HUES64 (cell line): ENCODE results near the gene GPR37L1. TPM values are rescaled to one million over a fixed set of nuclear protein-coding genes. Genes with fewer than 3 reads are reported as not detected.
A peak's percentile ranks its signal among the peaks of the same experiment; 100 is the strongest.

ENCODE experiments used
- H3K27ac ChIP-seq: 2 replicates; pipeline ENCODE4 v1.7.0; 2013; ENCODE audit warnings: low read depth, low read length, inconsistent platforms
- H3K27me3 ChIP-seq: 2 replicates; pipeline ENCODE4 v1.6.1; 2013; ENCODE audit warnings: mild to moderate bottlenecking, low read length; ENCODE audit not compliant: insufficient read depth
- H3K36me3 ChIP-seq: 2 replicates; pipeline ENCODE4 v1.6.1; 2013; ENCODE audit warnings: mild to moderate bottlenecking, low read length; ENCODE audit not compliant: insufficient read depth
- H3K4me1 ChIP-seq: 2 replicates; pipeline ENCODE4 v1.6.1; 2013; ENCODE audit warnings: mild to moderate bottlenecking, low read length, moderate library complexity; ENCODE audit not compliant: insufficient read depth
- H3K4me3 ChIP-seq: 2 replicates; pipeline ENCODE4 v1.5.1; 2013; ENCODE audit warnings: mild to moderate bottlenecking, low read length, moderate library complexity
- H3K9ac ChIP-seq: 2 replicates; pipeline ENCODE4 v1.6.1; 2013; ENCODE audit warnings: mild to moderate bottlenecking, low read depth, low read length
- H3K9me3 ChIP-seq: 2 replicates; pipeline ENCODE4 v1.6.1; 2013; ENCODE audit warnings: low read depth, low read length; ENCODE audit not compliant: insufficient read depth
- WGBS: fragments of 150-250, 120-280 bp; methylation state at CpG from one replicate; pipeline ENCODE4 v1.1.7; 2013; ENCODE audit warnings: missing lambda C conversion rate; 5-methylcytosine and 5-hydroxymethylcytosine counted together
- polyA plus RNA-seq, 2 experiments: library from polyadenylated mRNA; stranded (reverse); fragments of 50-300 nt; gene quantifications; one replicate each; pipeline ENCODE4 v1.2.3, GENCODE V29; 2013

GPR37L1 gene, protein sequence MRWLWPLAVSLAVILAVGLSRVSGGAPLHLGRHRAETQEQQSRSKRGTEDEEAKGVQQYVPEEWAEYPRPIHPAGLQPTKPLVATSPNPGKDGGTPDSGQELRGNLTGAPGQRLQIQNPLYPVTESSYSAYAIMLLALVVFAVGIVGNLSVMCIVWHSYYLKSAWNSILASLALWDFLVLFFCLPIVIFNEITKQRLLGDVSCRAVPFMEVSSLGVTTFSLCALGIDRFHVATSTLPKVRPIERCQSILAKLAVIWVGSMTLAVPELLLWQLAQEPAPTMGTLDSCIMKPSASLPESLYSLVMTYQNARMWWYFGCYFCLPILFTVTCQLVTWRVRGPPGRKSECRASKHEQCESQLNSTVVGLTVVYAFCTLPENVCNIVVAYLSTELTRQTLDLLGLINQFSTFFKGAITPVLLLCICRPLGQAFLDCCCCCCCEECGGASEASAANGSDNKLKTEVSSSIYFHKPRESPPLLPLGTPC
- 0.05 TPM for polyA plus RNA-seq (2013, experiment 1 of 2)
- polyA plus RNA-seq (2013, experiment 2 of 2), result 0.06 TPM

DNA sequence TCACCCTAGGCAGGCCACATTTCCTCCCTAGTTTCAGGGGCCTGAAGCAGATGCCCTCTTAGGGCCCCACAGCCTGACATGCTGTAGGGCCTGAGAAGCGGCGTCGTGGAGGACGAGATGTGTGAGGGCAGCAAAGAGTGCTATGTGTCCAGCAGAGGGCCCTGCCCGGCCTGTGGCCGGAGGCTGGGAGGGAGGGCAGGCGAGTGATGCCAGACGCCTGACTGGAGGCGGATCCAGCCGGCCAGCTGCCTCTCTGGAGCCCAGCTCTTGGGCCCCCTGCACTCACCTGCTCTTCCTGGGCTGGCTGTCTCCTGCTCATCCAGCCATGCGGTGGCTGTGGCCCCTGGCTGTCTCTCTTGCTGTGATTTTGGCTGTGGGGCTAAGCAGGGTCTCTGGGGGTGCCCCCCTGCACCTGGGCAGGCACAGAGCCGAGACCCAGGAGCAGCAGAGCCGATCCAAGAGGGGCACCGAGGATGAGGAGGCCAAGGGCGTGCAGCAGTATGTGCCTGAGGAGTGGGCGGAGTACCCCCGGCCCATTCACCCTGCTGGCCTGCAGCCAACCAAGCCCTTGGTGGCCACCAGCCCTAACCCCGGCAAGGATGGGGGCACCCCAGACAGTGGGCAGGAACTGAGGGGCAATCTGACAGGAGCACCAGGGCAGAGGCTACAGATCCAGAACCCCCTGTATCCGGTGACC lies at the start of gene GPR37L1:
GPR37L1 (plus strand) TSS at position 279 of the 697 bp plus-strand sequence; CDS start at position 326, 47 bp downstream.
- Histone ChIP-seq H3K27me3 (no peaks in the 10 kb centered on the region), H3K36me3 (no peaks in the 10 kb centered on the region), H3K27ac (no peak within 1 kb of the TSS), H3K9me3 (no peaks in the 10 kb centered on the region), H3K9ac (no peak within 1 kb of the TSS), H3K4me1 (no peaks in the 10 kb centered on the region), H3K4me3 (no peak within 1 kb of the TSS)
- WGBS, result 55% methylated on average over 19 of the region's 19 CpGs

DNA sequence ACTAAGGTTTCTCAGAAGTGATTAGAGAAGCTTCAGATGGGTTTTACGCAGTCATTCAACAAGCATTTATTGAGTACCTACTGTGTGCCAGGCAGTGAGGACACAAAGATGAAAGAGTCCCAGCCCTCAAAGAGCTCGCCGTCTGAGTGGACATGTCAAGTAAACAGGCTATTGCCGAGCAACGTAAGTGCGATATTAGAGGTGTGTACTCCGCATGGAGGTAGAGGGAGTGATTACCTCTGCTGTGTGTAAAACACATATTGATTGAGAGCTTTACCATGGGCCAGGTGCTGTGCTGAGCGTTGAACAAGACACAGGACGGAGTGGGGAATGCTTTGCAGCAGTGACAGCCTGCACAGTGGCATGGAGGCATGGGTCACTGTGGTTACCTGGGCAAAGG lies 49.5 kb upstream of the GPR37L1 start:
- Histone ChIP-seq H3K27ac (no peak overlapping the region), H3K4me1 (no peaks in the 10 kb centered on the region), H3K9me3 (no peaks in the 10 kb centered on the region), H3K36me3 (no peaks in the 10 kb centered on the region), H3K27me3 (no peaks in the 10 kb centered on the region), H3K9ac (no peak overlapping the region), H3K4me3 (no peak overlapping the region)
- whole genome bisulfite sequencing, result 96% methylated on average over 9 of the region's 9 CpGs

DNA sequence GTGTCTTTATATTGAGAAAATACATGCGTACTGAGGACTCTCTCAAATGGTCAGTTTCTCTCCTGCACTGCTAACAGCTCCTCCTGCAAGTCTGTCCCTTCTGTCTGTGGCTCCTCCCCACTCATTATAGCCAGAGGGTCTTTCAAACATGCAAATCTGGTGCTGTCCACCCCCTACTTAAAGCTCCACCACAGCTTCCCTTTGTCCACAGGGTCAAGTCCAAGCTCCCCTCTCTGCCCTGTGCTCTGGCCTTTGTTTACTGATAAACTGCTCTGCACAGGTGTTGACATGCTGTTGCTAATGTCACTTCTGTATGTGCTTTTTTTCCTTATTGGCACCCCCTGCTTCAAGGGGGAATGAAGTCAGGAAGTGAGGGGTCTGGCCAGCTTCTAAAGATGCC lies 47.7 kb upstream of the GPR37L1 start:
- H3K36me3 ChIP-seq, result no peaks in the 10 kb centered on the region
- H3K27ac ChIP-seq, result no peak overlapping the region
- H3K27me3 ChIP-seq, result no peaks in the 10 kb centered on the region
- no peak overlapping the region for H3K9ac ChIP-seq
- H3K4me3 ChIP-seq, result no peak overlapping the region
- no peaks in the 10 kb centered on the region for H3K9me3 ChIP-seq
- H3K4me1 ChIP-seq, result no peaks in the 10 kb centered on the region
- 79% methylated on average over 1 of the region's 1 CpG for WGBS

DNA sequence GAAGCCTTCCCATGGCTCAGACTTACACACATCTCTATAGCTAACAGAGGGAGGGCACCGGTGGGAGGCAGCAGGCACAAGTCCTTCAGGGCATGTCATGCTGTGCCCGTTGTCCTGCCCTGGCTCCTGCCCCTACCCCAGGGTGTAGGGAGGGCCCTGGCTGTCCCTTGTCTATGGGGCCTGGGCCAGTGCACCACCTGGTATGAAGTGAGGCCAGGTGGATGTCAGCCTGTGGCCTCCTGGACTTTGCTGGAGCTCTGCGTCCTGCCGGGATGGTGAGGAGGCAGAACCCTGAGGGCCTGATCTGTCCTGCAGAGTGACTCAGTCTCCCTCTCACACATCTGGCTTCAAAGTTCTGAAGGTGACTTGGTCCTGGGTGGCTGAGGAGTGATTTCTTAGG lies 47.3 kb upstream of the GPR37L1 start:
- no peaks in the 10 kb centered on the region for H3K27me3 ChIP-seq
- H3K9me3 ChIP-seq, result no peaks in the 10 kb centered on the region
- no peak overlapping the region for H3K27ac ChIP-seq
- 72% methylated on average over 4 of the region's 4 CpGs for WGBS
- no peak overlapping the region for H3K4me3 ChIP-seq
- H3K36me3 ChIP-seq, result no peaks in the 10 kb centered on the region
- no peak overlapping the region for H3K9ac ChIP-seq
- no peaks in the 10 kb centered on the region for H3K4me1 ChIP-seq

DNA sequence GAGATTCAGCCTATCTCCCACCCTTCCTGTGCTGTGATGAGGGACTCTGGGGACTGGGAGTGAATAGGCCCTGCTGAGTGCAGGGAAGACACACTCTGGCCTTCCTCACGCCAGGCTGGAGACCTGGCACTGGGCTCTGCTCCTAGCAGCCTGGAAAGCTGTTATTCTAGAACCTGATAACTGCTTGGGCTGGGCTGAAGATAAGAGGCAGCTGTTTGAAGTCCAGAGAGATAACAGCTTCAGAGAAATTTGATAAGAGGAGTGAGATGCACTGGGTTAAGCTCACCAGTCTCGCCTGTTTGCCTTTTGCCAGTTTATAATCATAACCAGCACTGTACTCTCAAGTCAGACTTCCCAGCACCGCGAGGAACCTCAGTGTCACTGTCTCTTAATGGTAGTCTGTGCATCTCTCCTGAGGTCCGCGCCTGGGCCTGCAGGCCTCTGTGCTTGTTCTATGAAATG lies 46.6 kb upstream of the GPR37L1 start:
- Histone ChIP-seq H3K4me3 (no peak overlapping the region), H3K4me1 (no peaks in the 10 kb centered on the region), H3K27ac (no peak overlapping the region), H3K9me3 (no peaks in the 10 kb centered on the region), H3K36me3 (no peaks in the 10 kb centered on the region), H3K9ac (no peak overlapping the region), H3K27me3 (no peaks in the 10 kb centered on the region)
- WGBS, result 89% methylated on average over 6 of the region's 6 CpGs

DNA sequence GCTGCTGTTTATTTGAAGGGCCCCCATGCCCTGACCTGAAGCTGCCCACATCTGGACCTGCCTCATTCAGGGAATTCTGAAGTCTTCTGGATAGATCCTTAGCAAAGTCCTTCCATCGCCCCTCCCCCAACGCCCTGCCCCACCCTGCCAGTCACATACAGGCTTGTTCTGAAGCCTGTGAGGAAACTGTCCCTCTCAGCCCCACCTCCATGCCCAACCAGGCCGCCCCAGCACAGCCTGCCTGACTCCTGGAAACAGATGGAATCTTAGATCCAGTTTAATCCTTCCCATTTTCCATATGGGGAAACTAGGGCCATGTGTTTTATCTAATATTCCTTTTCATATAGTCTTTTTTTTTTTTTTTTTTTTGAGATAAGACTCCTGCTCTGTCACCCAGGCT lies 44.5 kb upstream of the GPR37L1 start:
- Histone ChIP-seq H3K36me3 (no peaks in the 10 kb centered on the region), H3K27ac (no peak overlapping the region), H3K9ac (no peak overlapping the region), H3K9me3 (no peaks in the 10 kb centered on the region), H3K27me3 (no peaks in the 10 kb centered on the region), H3K4me1 (no peaks in the 10 kb centered on the region), H3K4me3 (no peak overlapping the region)
- 76% methylated on average over 3 of the region's 3 CpGs for WGBS

DNA sequence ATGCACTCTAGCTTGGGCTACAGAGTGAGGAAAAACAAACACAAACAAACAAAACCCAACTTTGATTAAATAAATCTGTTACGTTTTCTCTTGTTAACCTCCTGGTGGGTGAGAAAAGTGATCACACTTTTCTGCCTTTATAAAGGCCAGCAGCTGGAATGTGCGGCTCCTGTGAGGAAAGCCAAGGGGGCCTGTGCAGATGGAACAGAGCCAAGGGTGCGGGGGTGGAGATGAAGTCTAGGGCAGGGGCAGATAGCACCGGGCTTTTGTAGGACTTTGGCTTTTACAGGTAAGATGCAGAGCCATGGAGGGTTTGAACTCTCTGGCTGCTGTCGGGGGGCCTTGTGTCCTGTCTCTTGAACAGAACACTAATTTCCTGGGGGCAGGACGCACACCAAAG lies 40.7 kb upstream of the GPR37L1 start:
- Histone ChIP-seq H3K36me3 (no peaks in the 10 kb centered on the region), H3K9me3 (no peaks in the 10 kb centered on the region), H3K9ac (no peak overlapping the region), H3K27ac (no peak overlapping the region), H3K4me1 (peaks cover 26% of the 10 kb centered on the region), H3K27me3 (no peaks in the 10 kb centered on the region), H3K4me3 (no peak overlapping the region)
- WGBS, result 77% methylated on average over 6 of the region's 6 CpGs

DNA sequence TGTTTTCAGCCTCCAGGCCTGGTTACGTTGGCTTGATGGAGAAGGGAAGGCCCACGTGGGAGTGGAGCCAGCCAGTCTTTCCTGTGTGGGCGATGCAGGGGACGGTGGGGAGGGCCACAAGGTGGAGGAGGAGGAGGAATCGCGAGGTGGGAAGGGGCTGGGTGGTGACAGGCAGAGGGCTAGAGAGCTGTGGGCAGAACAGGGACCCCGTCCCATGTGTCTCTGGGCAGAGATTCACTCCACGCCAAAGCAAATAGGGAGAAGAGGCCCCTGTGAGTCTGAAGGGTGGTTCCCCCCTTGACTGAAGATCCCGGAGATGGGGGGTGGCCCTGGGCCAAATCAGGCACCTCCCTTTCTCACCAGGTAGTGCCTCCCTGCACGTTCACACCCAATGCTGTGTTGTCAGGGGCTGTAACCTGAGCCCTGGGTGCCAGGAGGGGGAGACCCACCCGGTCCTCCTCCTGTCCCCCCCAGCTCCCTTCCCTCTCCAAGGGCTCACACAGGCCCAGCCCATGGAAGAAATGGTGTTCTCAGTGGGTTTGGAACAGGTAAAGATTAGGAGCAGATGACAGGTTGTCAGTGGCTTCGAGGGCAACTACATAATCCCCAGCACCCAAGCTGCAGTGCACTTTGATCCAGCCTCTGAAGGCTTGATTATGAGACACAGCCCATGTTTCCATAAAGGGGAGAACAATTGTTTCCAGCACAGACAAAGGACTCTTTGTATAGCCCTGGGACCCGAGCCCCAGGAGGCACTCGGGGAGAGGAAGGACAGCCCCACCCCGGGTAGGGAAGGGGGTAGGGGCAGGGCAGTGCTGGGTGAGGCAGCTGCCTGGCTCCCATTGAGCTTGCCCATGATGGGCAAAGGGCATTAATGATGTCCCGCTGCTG lies 37.7 kb upstream of the GPR37L1 start:
- 44% methylated on average over 16 of the region's 16 CpGs for WGBS
- Histone ChIP-seq H3K4me1 (peaks cover 26% of the 10 kb centered on the region), H3K36me3 (no peaks in the 10 kb centered on the region), H3K9me3 (no peaks in the 10 kb centered on the region), H3K9ac (peak overlapping the region; percentile 59; the same call in 1 of the 2 replicates), H3K27ac (peak overlapping the region; percentile 92; the same call in 1 of the 2 replicates), H3K4me3 (no peak overlapping the region), H3K27me3 (no peaks in the 10 kb centered on the region)

DNA sequence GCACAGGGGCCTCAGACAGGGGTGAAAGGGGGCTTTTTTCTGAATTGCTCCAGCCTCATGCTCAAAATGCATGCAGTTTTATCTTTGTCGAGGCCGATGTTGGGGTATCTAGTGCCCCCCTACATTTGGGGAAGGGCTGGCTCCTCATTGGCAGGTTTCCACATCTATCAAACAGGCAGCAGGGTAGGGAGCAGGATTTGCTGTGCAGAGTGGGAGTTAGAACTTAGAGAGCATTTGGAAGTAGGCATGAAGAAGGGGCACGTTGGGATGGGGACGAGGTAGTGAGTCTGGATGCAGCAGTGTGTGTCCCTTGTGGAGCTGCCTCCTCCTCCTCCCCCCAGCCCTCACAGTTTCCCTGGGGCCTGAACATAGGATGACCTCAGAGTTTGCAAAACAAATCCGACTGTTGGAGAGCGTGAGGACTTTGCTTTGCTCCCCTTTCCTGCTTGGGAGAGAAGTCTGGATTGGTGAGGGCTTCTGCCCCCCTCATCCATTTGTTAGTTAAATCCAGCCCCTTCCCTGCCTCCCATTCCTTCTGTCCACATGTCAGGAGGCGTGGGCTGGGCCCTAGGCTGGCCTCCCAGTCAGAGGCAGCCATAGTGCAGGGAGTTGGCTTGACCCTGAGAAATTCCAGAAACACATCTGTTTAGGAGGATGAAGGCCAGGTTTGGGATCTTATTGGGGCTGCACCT lies 36.9 kb upstream of the GPR37L1 start:
- peak overlapping the region; percentile 24; the same call in 1 of the 2 replicates for H3K4me3 ChIP-seq
- H3K27ac ChIP-seq, result peak overlapping the region; percentile 92
- 39% methylated on average over 6 of the region's 7 CpGs for WGBS
- H3K9me3 ChIP-seq, result no peaks in the 10 kb centered on the region
- peaks cover 26% of the 10 kb centered on the region for H3K4me1 ChIP-seq
- H3K36me3 ChIP-seq, result no peaks in the 10 kb centered on the region
- H3K9ac ChIP-seq, result peak overlapping the region; percentile 59
- no peaks in the 10 kb centered on the region for H3K27me3 ChIP-seq

DNA sequence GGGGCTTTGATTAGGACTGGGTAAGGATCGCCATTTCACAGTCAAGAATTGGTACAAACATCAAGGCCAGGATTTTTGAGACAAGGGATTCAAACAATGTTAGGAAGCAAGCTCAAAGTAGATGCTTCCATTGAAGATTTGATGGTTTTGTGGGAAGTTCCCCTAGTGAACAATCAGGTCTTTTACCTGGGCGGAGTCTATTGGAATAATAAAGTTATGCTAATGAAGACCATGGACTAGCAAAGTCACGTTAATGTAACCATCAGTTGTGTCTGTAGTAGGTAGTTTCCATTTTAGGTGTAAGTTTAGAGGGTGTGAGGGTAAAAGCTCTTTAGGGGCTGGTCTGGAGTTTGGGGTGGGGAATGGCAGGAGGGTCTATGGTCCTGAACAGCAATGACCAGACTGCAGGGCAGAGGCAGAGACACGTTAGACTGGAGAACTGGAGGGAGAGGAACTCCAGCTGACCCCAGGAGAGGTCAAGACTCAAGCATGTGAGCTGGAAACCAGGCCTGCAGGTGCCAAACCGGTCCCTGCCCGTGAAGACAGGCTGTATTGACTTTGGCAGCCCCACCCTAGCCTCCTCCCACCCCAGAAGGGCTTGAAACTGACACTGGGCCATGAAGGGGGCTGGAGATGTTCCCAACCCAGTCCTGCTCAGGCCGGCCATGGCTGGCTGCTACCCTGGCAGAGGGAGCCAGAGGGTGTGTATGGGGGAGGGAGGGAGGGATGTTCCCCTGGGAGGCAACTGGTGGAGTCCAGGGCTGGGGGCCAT lies 36.0 kb upstream of the GPR37L1 start:
- WGBS, result 46% methylated on average over 7 of the region's 7 CpGs
- peak overlapping the region; percentile 92; the same call in 1 of the 2 replicates for H3K27ac ChIP-seq
- H3K4me1 ChIP-seq, result peaks cover 26% of the 10 kb centered on the region
- H3K36me3 ChIP-seq, result no peaks in the 10 kb centered on the region
- no peaks in the 10 kb centered on the region for H3K9me3 ChIP-seq
- no peaks in the 10 kb centered on the region for H3K27me3 ChIP-seq
- H3K9ac ChIP-seq, result peak overlapping the region; percentile 59
- H3K4me3 ChIP-seq, result peak overlapping the region; percentile 24; the same call in 1 of the 2 replicates
